Dermis microvascular lymphatic vessel endothelial cell (primary cell): Measurements from ENCODE around the gene DHRS9. TPM values are rescaled to one million over a fixed set of nuclear protein-coding genes. Genes with fewer than 3 reads are reported as not detected.
A peak's percentile ranks its signal among the peaks of the same experiment; 100 is the strongest.
"Not testable (repeated sequence)": the region's sequence is repeated elsewhere in the genome, so short reads cannot be mapped to it uniquely, and the experiment has no call there.

ENCODE experiments used
- DNase-seq, 2 donors: peaks; one replicate each; pipeline versions ENCODE4 v3.0.0 to v3.0.0-alpha.2; 2010; ENCODE audit warnings: low read depth in 2 of 2
- total RNA-seq: library from RNA; depleted of rRNA; stranded (reverse); fragments of >200 nt; gene quantifications from 2 replicates; pipeline ENCODE4 v1.2.1, GENCODE V29; 2014

The DHRS9 gene
- total RNA-seq, 1 donor from 2014 or later: not detected

GRCh38 chr2:169131587-169132512, 62.5 kb downstream of the DHRS9 start:
- DNase-seq: peak; percentile 49 to 71

- DNase-seq: not testable (repeated sequence)
Observed at GRCh38 chr2:169134272-169134671, 64.9 kb downstream of the DHRS9 start.

- DNase-seq: not testable (repeated sequence)
Observed at GRCh38 chr2:169136428-169136827, 67.1 kb downstream of the DHRS9 start.

GRCh38 chr2:169136885-169137534, 67.6 kb downstream of the DHRS9 start:
- no peak for DNase-seq

GRCh38 chr2:169137924-169138323, 68.6 kb downstream of the DHRS9 start:
- DNase-seq: no peak

GRCh38 chr2:169139145-169139544, 69.8 kb downstream of the DHRS9 start:
- DNase-seq: no peak

GRCh38 chr2:169139993-169140767, 70.8 kb downstream of the DHRS9 start:
- DNase-seq: no peak

- DNase-seq: peak; percentile 6 to 60
Observed at GRCh38 chr2:169141713-169142352, 72.5 kb downstream of the DHRS9 start.

- DNase-seq: no peak
Observed at GRCh38 chr2:169143998-169144397, 74.6 kb downstream of the DHRS9 start.

Other genes with a start within 250 kb of the DHRS9 start
- 1.4 and 4.0 TPM in 2 replicates for gene SPC25, start 179.1 kb upstream of the DHRS9 start, total RNA-seq
- not detected in 2 replicates for gene G6PC2, start 168.3 kb upstream of the DHRS9 start, total RNA-seq
- gene ABCB11, start 38.2 kb upstream of the DHRS9 start, total RNA-seq: not detected in 2 replicates